Retinal pigment epithelial cell (primary cell): ENCODE results near the gene UCK1.

Source experiments
- DNase-seq: peaks from one replicate; pipeline ENCODE4 v3.0.0-alpha.2; 2010; ENCODE audit warnings: low read depth
- H3K4me3 ChIP-seq: 2 replicates; pipeline ENCODE4 v1.5.1; 2011; ENCODE audit warnings: mild to moderate bottlenecking, low read length, control low read depth, moderate library complexity
- CTCF ChIP-seq: conservative IDR thresholded peaks from 2 replicates; pipeline ENCODE4 v1.5.1; 2011; ENCODE audit warnings: low read depth, low read length, control low read depth, inconsistent platforms

UCK1 gene

GRCh38 chr9:131534721-131535237, 3.7 kb upstream of the UCK1 start:
- no peak for DNase-seq
- H3K4me3 ChIP-seq: no peak overlapping the region
- TF ChIP-seq CTCF: no peak

GRCh38 chr9:131530546-131530919, 530 bp downstream of the UCK1 start:
- peak overlapping the region; percentile 70 for H3K4me3 ChIP-seq
- TF ChIP-seq CTCF: peak; percentile 36
- peak; percentile 26 for DNase-seq

GRCh38 chr9:131529597-131530545, 1.2 kb downstream of the UCK1 start:
- H3K4me3 ChIP-seq: peak overlapping the region; percentile 70
- no peak for DNase-seq
- no peak for TF ChIP-seq CTCF

GRCh38 chr9:131528886-131529505, 2.1 kb downstream of the UCK1 start:
- DNase-seq: no peak
- TF ChIP-seq CTCF: no peak
- no peak overlapping the region for H3K4me3 ChIP-seq

- no peak overlapping the region for H3K4me3 ChIP-seq
- no peak for DNase-seq
- TF ChIP-seq CTCF: no peak
Measured at GRCh38 chr9:131528186-131528585, 2.9 kb downstream of the UCK1 start.

GRCh38 chr9:131525643-131526565, 5.2 kb downstream of the UCK1 start:
- no peak for TF ChIP-seq CTCF
- no peak for DNase-seq
- H3K4me3 ChIP-seq: no peak overlapping the region
